ENCODE measurements around the gene KLLN. TPM values are rescaled to one million over a fixed set of nuclear protein-coding genes. Genes with fewer than 3 reads are reported as not detected.

The KLLN gene
- total and polyA plus RNA-seq, 2 of the 13 experiments (the other 11 are each of a cell fraction or from before 2014, with no cell fraction given), result 0.08 to 0.44 TPM

DNA sequence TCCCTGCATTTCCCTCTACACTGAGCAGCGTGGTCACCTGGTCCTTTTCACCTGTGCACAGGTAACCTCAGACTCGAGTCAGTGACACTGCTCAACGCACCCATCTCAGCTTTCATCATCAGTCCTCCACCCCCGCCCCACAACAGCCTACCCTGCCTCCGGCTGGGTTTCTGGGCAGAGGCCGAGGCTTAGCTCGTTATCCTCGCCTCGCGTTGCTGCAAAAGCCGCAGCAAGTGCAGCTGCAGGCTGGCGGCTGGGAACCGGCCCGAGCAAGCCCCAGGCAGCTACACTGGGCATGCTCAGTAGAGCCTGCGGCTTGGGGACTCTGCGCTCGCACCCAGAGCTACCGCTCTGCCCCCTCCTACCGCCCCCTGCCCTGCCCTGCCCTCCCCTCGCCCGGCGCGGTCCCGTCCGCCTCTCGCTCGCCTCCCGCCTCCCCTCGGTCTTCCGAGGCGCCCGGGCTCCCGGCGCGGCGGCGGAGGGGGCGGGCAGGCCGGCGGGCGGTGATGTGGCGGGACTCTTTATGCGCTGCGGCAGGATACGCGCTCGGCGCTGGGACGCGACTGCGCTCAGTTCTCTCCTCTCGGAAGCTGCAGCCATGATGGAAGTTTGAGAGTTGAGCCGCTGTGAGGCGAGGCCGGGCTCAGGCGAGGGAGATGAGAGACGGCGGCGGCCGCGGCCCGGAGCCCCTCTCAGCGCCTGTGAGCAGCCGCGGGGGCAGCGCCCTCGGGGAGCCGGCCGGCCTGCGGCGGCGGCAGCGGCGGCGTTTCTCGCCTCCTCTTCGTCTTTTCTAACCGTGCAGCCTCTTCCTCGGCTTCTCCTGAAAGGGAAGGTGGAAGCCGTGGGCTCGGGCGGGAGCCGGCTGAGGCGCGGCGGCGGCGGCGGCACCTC is at the start of gene KLLN, which contains the start of gene PTEN (continued):
- TF ChIP-seq, protein P1, sequence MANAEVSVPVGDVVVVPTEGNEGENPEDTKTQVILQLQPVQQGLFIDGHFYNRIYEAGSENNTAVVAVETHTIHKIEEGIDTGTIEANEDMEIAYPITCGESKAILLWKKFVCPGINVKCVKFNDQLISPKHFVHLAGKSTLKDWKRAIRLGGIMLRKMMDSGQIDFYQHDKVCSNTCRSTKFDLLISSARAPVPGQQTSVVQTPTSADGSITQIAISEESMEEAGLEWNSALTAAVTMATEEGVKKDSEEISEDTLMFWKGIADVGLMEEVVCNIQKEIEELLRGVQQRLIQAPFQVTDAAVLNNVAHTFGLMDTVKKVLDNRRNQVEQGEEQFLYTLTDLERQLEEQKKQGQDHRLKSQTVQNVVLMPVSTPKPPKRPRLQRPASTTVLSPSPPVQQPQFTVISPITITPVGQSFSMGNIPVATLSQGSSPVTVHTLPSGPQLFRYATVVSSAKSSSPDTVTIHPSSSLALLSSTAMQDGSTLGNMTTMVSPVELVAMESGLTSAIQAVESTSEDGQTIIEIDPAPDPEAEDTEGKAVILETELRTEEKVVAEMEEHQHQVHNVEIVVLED (CRISPR knock-in tag; IDR thresholded peaks at IDR 0.05; ENCODE audit: borderline replicate concordance), result peak; percentile 73
- TF ChIP-seq TCF7L2 (IDR thresholded peaks at IDR 0.05; ENCODE audit: low read depth, low read length) (no peak), CCAR2 (optimal IDR thresholded peaks at IDR 0.05; ENCODE audit: low read depth, low read length) (no peak), GFI1 (CRISPR knock-in tag; IDR thresholded peaks at IDR 0.05; ENCODE audit: borderline replicate concordance) (no peak; the same call in 1 of the 2 replicates), NFE2L2 (IDR thresholded peaks at IDR 0.05; ENCODE audit: low read length) (no peak), TEAD2 (CRISPR knock-in tag; IDR thresholded peaks at IDR 0.05) (no peak), NRL (CRISPR knock-in tag; IDR thresholded peaks at IDR 0.05; ENCODE audit: borderline replicate concordance) (peak; percentile 44; the same call in 1 of the 2 replicates), CHCHD3 (CRISPR knock-in tag; IDR thresholded peaks at IDR 0.05) (no peak), CENPX (CRISPR knock-in tag; IDR thresholded peaks at IDR 0.05) (no peak), RNF2 (conservative IDR thresholded peaks at IDR 0.05; ENCODE audit: low read depth) (0 out of 2 replicates have a peak, but pooled peaks have one; percentile 49), ZNF75D (CRISPR knock-in tag; IDR thresholded peaks at IDR 0.05; ENCODE audit: borderline replicate concordance) (no peak), NFE2L1 (CRISPR knock-in tag; IDR thresholded peaks at IDR 0.05; ENCODE audit: borderline replicate concordance) (no peak), FLYWCH1 (CRISPR knock-in tag; IDR thresholded peaks at IDR 0.05) (no peak), TBP (CRISPR knock-in tag; IDR thresholded peaks at IDR 0.05) (no peak), ZNF709 (CRISPR knock-in tag; IDR thresholded peaks at IDR 0.05) (no peak), FOSL2 (CRISPR knock-in tag; IDR thresholded peaks at IDR 0.05) (peak; percentile 58; the same call in 1 of the 2 replicates), NCOR1 (IDR thresholded peaks at IDR 0.05; ENCODE audit: borderline replicate concordance, low read length) (no peak)
- TF ChIP-seq, protein P2, sequence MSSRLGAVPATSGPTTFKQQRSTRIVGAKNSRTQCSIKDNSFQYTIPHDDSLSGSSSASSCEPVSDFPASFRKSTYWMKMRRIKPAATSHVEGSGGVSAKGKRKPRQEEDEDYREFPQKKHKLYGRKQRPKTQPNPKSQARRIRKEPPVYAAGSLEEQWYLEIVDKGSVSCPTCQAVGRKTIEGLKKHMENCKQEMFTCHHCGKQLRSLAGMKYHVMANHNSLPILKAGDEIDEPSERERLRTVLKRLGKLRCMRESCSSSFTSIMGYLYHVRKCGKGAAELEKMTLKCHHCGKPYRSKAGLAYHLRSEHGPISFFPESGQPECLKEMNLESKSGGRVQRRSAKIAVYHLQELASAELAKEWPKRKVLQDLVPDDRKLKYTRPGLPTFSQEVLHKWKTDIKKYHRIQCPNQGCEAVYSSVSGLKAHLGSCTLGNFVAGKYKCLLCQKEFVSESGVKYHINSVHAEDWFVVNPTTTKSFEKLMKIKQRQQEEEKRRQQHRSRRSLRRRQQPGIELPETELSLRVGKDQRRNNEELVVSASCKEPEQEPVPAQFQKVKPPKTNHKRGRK (CRISPR knock-in tag; IDR thresholded peaks at IDR 0.05), result no peak
- TF ChIP-seq, protein P3, sequence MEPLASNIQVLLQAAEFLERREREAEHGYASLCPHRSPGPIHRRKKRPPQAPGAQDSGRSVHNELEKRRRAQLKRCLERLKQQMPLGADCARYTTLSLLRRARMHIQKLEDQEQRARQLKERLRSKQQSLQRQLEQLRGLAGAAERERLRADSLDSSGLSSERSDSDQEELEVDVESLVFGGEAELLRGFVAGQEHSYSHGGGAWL (CRISPR knock-in tag; IDR thresholded peaks at IDR 0.05), result peak; percentile 61; the same call in 1 of the 2 replicates
- TF ChIP-seq, protein P4, sequence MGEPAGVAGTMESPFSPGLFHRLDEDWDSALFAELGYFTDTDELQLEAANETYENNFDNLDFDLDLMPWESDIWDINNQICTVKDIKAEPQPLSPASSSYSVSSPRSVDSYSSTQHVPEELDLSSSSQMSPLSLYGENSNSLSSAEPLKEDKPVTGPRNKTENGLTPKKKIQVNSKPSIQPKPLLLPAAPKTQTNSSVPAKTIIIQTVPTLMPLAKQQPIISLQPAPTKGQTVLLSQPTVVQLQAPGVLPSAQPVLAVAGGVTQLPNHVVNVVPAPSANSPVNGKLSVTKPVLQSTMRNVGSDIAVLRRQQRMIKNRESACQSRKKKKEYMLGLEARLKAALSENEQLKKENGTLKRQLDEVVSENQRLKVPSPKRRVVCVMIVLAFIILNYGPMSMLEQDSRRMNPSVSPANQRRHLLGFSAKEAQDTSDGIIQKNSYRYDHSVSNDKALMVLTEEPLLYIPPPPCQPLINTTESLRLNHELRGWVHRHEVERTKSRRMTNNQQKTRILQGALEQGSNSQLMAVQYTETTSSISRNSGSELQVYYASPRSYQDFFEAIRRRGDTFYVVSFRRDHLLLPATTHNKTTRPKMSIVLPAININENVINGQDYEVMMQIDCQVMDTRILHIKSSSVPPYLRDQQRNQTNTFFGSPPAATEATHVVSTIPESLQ (CRISPR knock-in tag; conservative IDR thresholded peaks at IDR 0.05), result peak; percentile 64; the same call in 1 of the 2 replicates

All from HepG2 (cell line).